Measurements from ENCODE around the gene MPHOSPH10. TPM values are rescaled to one million over a fixed set of nuclear protein-coding genes. Genes with fewer than 3 reads are reported as not detected.
"Not testable (repeated sequence)": the region's sequence is repeated elsewhere in the genome, so short reads cannot be mapped to it uniquely, and the experiment has no call there.

The MPHOSPH10 gene
- 61.1 and 71.0 TPM in 2 replicates for total RNA-seq (2014; rRNA removed; shearing (Covaris generic))

GRCh38 chr2:71130152-71130904 lies at the start of gene MPHOSPH10, which contains the start of gene MCEE:
Gene MPHOSPH10 (plus strand): TSS chr2:71130634. CDS start chr2:71130666, 32 bp downstream.
Gene MCEE (minus strand): TSS chr2:71130229. CDS start chr2:71130219, 10 bp downstream.
- no peaks in the 10 kb centered on the region for H3K9me3 ChIP-seq (replicated peaks)
- peaks cover 8% of the 10 kb centered on the region for H3K4me1 ChIP-seq
- H3K4me3 ChIP-seq: peak within 1 kb of the TSS; percentile 89
- no peaks in the 10 kb centered on the region for H3K27me3 ChIP-seq
- H3K27ac ChIP-seq: peak within 1 kb of the TSS; percentile 81
- H3K36me3 ChIP-seq: peaks cover 24% of the 10 kb centered on the region
- DNase-seq: peak; percentile 95 to 96

GRCh38 chr2:71082402-71083252 lies 47.8 kb upstream of the MPHOSPH10 start:
- Histone ChIP-seq H3K27me3 (no peaks in the 10 kb centered on the region), H3K4me3 (no peak overlapping the region), H3K4me1 (peaks cover 7% of the 10 kb centered on the region), H3K9me3 (replicated peaks) (no peaks in the 10 kb centered on the region), H3K27ac (no peak overlapping the region), H3K36me3 (peaks cover 5% of the 10 kb centered on the region; the same call in 1 of the 2 replicates)
- DNase-seq: no peak

GRCh38 chr2:71083297-71083696 lies 47.1 kb upstream of the MPHOSPH10 start:
- H3K4me3 ChIP-seq; H3K9me3 ChIP-seq (replicated peaks); H3K36me3 ChIP-seq; H3K27ac ChIP-seq; H3K4me1 ChIP-seq; H3K27me3 ChIP-seq; DNase-seq: not testable (repeated sequence)

GRCh38 chr2:71083752-71084312 lies 46.6 kb upstream of the MPHOSPH10 start:
- H3K27me3 ChIP-seq, H3K4me3 ChIP-seq: not testable (repeated sequence)

GRCh38 chr2:71085325-71086003 lies 45.0 kb upstream of the MPHOSPH10 start:
- not testable (repeated sequence) for H3K4me3 ChIP-seq; H3K9me3 ChIP-seq (replicated peaks); H3K27me3 ChIP-seq; H3K4me1 ChIP-seq; H3K36me3 ChIP-seq; H3K27ac ChIP-seq
- DNase-seq: peak; percentile 42 to 68

More at GRCh38 chr2:71083752-71084312, 46.6 kb upstream of the MPHOSPH10 start:
- H3K4me1 ChIP-seq; H3K9me3 ChIP-seq (replicated peaks); H3K36me3 ChIP-seq; DNase-seq; H3K27ac ChIP-seq: not testable (repeated sequence)

GRCh38 chr2:71089475-71089874 lies 41.0 kb upstream of the MPHOSPH10 start:
- not testable (repeated sequence) for H3K4me3 ChIP-seq; H3K9me3 ChIP-seq (replicated peaks); H3K27me3 ChIP-seq; H3K4me1 ChIP-seq; DNase-seq; H3K27ac ChIP-seq; H3K36me3 ChIP-seq

- H3K9me3 ChIP-seq (replicated peaks); H3K36me3 ChIP-seq; DNase-seq; H3K4me3 ChIP-seq; H3K27ac ChIP-seq; H3K4me1 ChIP-seq; H3K27me3 ChIP-seq: not testable (repeated sequence)
Observed at GRCh38 chr2:71091808-71092207, 38.6 kb upstream of the MPHOSPH10 start.

- not testable (repeated sequence) for DNase-seq; H3K27me3 ChIP-seq; H3K4me3 ChIP-seq; H3K4me1 ChIP-seq; H3K9me3 ChIP-seq (replicated peaks); H3K27ac ChIP-seq; H3K36me3 ChIP-seq
Observed at GRCh38 chr2:71092491-71093260, 37.8 kb upstream of the MPHOSPH10 start.

- no peak overlapping the region for H3K27ac ChIP-seq
- H3K36me3 ChIP-seq: no peaks in the 10 kb centered on the region
- 0 out of 2 replicates have a peak, but pooled peaks cover 6% of the 10 kb centered on the region for H3K4me1 ChIP-seq
- DNase-seq: peak; percentile 71 to 86
- no peaks in the 10 kb centered on the region for H3K27me3 ChIP-seq
- H3K4me3 ChIP-seq: peak overlapping the region; percentile 15; the same call in 1 of the 2 replicates
- peaks cover 4% of the 10 kb centered on the region for H3K9me3 ChIP-seq (replicated peaks)
Observed at GRCh38 chr2:71100195-71100964, 30.1 kb upstream of the MPHOSPH10 start.

GRCh38 chr2:71101656-71102055 lies 28.8 kb upstream of the MPHOSPH10 start:
- Histone ChIP-seq H3K27ac (peak overlapping the region; percentile 25), H3K4me3 (peak overlapping the region; percentile 15; the same call in 1 of the 2 replicates), H3K36me3 (no peaks in the 10 kb centered on the region), H3K9me3 (replicated peaks) (peaks cover 4% of the 10 kb centered on the region), H3K27me3 (no peaks in the 10 kb centered on the region), H3K4me1 (0 out of 2 replicates have a peak, but pooled peaks cover 6% of the 10 kb centered on the region)
- peak; percentile 70 to 74 for DNase-seq

GRCh38 chr2:71102981-71103681 lies 27.3 kb upstream of the MPHOSPH10 start:
- H3K4me3 ChIP-seq: no peak overlapping the region

GRCh38 chr2:71103809-71104208 lies 26.6 kb upstream of the MPHOSPH10 start:
- DNase-seq: no peak
- Histone ChIP-seq H3K27me3 (no peaks in the 10 kb centered on the region), H3K9me3 (replicated peaks) (peaks cover 4% of the 10 kb centered on the region), H3K27ac (no peak overlapping the region), H3K36me3 (0 out of 2 replicates have a peak, but pooled peaks cover 5% of the 10 kb centered on the region), H3K4me3 (no peak overlapping the region), H3K4me1 (0 out of 2 replicates have a peak, but pooled peaks cover 6% of the 10 kb centered on the region)

More at GRCh38 chr2:71102981-71103681, 27.3 kb upstream of the MPHOSPH10 start:
- no peak for DNase-seq
- H3K27ac ChIP-seq: no peak overlapping the region
- 0 out of 2 replicates have a peak, but pooled peaks cover 6% of the 10 kb centered on the region for H3K4me1 ChIP-seq
- H3K9me3 ChIP-seq (replicated peaks): peaks cover 4% of the 10 kb centered on the region
- H3K27me3 ChIP-seq: no peaks in the 10 kb centered on the region
- H3K36me3 ChIP-seq: no peaks in the 10 kb centered on the region
